Nephron progenitor cell (in vitro differentiated cells): ENCODE measurements around the gene ANAPC13.

Experiments used
- DNase-seq: peaks from one replicate; pipeline ENCODE4 v3.0.0; 2021
- H3K27ac Mint-ChIP-seq: 2 replicates; pipeline ENCODE4 v1.8.0; 2021; ENCODE audit warnings: mild to moderate bottlenecking, moderate library complexity, mixed read lengths
- H3K27me3 Mint-ChIP-seq: 2 replicates; pipeline ENCODE4 v1.8.0; 2021; ENCODE audit warnings: mild to moderate bottlenecking, low read depth, mixed read lengths; ENCODE audit not compliant: poor library complexity
- H3K36me3 Mint-ChIP-seq: 2 replicates; pipeline ENCODE4 v1.8.0; 2021; ENCODE audit warnings: low read depth, mixed read lengths
- H3K4me1 Mint-ChIP-seq: 2 replicates; pipeline ENCODE4 v1.8.0; 2021; ENCODE audit warnings: mixed read lengths
- H3K4me3 Mint-ChIP-seq: 2 replicates; pipeline ENCODE4 v1.8.0; 2021; ENCODE audit warnings: mild to moderate bottlenecking, moderate library complexity, mixed read lengths
- H3K9me3 Mint-ChIP-seq: 2 replicates; pipeline ENCODE4 v1.8.0; 2021; ENCODE audit warnings: mild to moderate bottlenecking, moderate library complexity, mixed read lengths
- CTCF ChIP-seq: fragments of 200-600 bp; sonication (generic); IDR thresholded peaks from 2 replicates; pipeline ENCODE4 v1.5.0; 2021; ENCODE audit warnings: antibody characterized with exemption

The ANAPC13 gene

GRCh38 chr3:134441321-134441720, 44.5 kb downstream of the ANAPC13 start:
- Mint-ChIP-seq H3K27me3 (peaks cover 3% of the 10 kb centered on the region), H3K4me1 (peaks cover 5% of the 10 kb centered on the region), H3K36me3 (peaks cover 8% of the 10 kb centered on the region), H3K27ac (no peak overlapping the region), H3K4me3 (no peak overlapping the region), H3K9me3 (peaks cover 22% of the 10 kb centered on the region)
- DNase-seq: no peak
- no peak for TF ChIP-seq CTCF

GRCh38 chr3:134437211-134437752, 48.5 kb downstream of the ANAPC13 start:
- H3K4me1 Mint-ChIP-seq: peaks cover 10% of the 10 kb centered on the region

GRCh38 chr3:134432236-134432635, 53.5 kb downstream of the ANAPC13 start:
- DNase-seq: no peak
- Mint-ChIP-seq H3K9me3 (peaks cover 7% of the 10 kb centered on the region), H3K27me3 (peaks cover under 1% of the 10 kb centered on the region), H3K4me1 (peaks cover 30% of the 10 kb centered on the region), H3K27ac (no peak overlapping the region), H3K36me3 (no peaks in the 10 kb centered on the region), H3K4me3 (no peak overlapping the region)
- no peak for TF ChIP-seq CTCF

More at GRCh38 chr3:134437211-134437752, 48.5 kb downstream of the ANAPC13 start:
- TF ChIP-seq CTCF: no peak
- H3K27me3 Mint-ChIP-seq: peaks cover 3% of the 10 kb centered on the region
- peaks cover 7% of the 10 kb centered on the region for H3K9me3 Mint-ChIP-seq
- no peak for DNase-seq
- H3K4me3 Mint-ChIP-seq: no peak overlapping the region
- no peaks in the 10 kb centered on the region for H3K36me3 Mint-ChIP-seq
- no peak overlapping the region for H3K27ac Mint-ChIP-seq

- no peak for TF ChIP-seq CTCF
- no peak overlapping the region for H3K4me3 Mint-ChIP-seq
- no peaks in the 10 kb centered on the region for H3K27me3 Mint-ChIP-seq
- no peak overlapping the region for H3K27ac Mint-ChIP-seq
- H3K4me1 Mint-ChIP-seq: peaks cover 36% of the 10 kb centered on the region
- H3K9me3 Mint-ChIP-seq: peaks cover 4% of the 10 kb centered on the region
- DNase-seq: no peak
- no peaks in the 10 kb centered on the region for H3K36me3 Mint-ChIP-seq
Observed at GRCh38 chr3:134430950-134431445, 54.8 kb downstream of the ANAPC13 start.

- Mint-ChIP-seq H3K4me3 (no peak overlapping the region), H3K27me3 (no peaks in the 10 kb centered on the region), H3K9me3 (peaks cover under 1% of the 10 kb centered on the region), H3K36me3 (no peaks in the 10 kb centered on the region), H3K27ac (no peak overlapping the region), H3K4me1 (peaks cover 36% of the 10 kb centered on the region)
- TF ChIP-seq CTCF: no peak
- DNase-seq: no peak
Observed at GRCh38 chr3:134430174-134430573, 55.6 kb downstream of the ANAPC13 start.

GRCh38 chr3:134428401-134428800, 57.4 kb downstream of the ANAPC13 start:
- DNase-seq: no peak
- peaks cover 42% of the 10 kb centered on the region for H3K4me1 Mint-ChIP-seq
- no peaks in the 10 kb centered on the region for H3K9me3 Mint-ChIP-seq
- no peak for TF ChIP-seq CTCF
- H3K27ac Mint-ChIP-seq: no peak overlapping the region
- H3K27me3 Mint-ChIP-seq: no peaks in the 10 kb centered on the region
- no peak overlapping the region for H3K4me3 Mint-ChIP-seq
- H3K36me3 Mint-ChIP-seq: no peaks in the 10 kb centered on the region
